ENCODE measurements around the gene ANKRD11. TPM values are rescaled to one million over a fixed set of nuclear protein-coding genes. Genes with fewer than 3 reads are reported as not detected.
A peak's percentile ranks its signal among the peaks of the same experiment; 100 is the strongest.

The ANKRD11 gene
- total RNA-seq, 1 donor: 97.4 TPM

- H2AFZ ChIP-seq (ENCODE audit: low read length): no peak overlapping the region
- H3K27ac ChIP-seq (ENCODE audit: low read depth, low read length): peak overlapping the region; percentile 15
- H3K4me2 ChIP-seq (ENCODE audit: insufficient read depth, low read length): no peak overlapping the region
- H4K20me1 ChIP-seq (ENCODE audit: insufficient read depth, low read length): peaks cover 85% of the 10 kb centered on the region
- H3K27me3 ChIP-seq (ENCODE audit: insufficient read depth, low read length): no peaks in the 10 kb centered on the region
- peaks cover 33% of the 10 kb centered on the region for H3K4me1 ChIP-seq (ENCODE audit: insufficient read depth, low read length)
- peak; percentile 68 for DNase-seq (ENCODE audit: insufficient read length, low spot score, missing footprints)
- H3K9me3 ChIP-seq (ENCODE audit: low read depth, low read length): no peaks in the 10 kb centered on the region
- H3K4me3 ChIP-seq (ENCODE audit: insufficient read depth, low read length): no peak overlapping the region
- peaks cover 7% of the 10 kb centered on the region for H3K36me3 ChIP-seq (ENCODE audit: insufficient read depth, low read length)
- no peak for TF ChIP-seq CTCF (IDR thresholded peaks at IDR 0.05; ENCODE audit: extremely low read depth, low read depth, low read length)
- peaks cover 99% of the 10 kb centered on the region for H3K79me2 ChIP-seq (ENCODE audit: insufficient read depth, low read length)
Observed at GRCh38 chr16:89368604-89369249, 121.6 kb downstream of the ANKRD11 start.

- no peak overlapping the region for H3K4me2 ChIP-seq (ENCODE audit: insufficient read depth, low read length)
- no peak overlapping the region for H3K27ac ChIP-seq (ENCODE audit: low read depth, low read length)
- no peaks in the 10 kb centered on the region for H3K27me3 ChIP-seq (ENCODE audit: insufficient read depth, low read length)
- H3K36me3 ChIP-seq (ENCODE audit: insufficient read depth, low read length): peaks cover 7% of the 10 kb centered on the region
- no peak overlapping the region for H3K4me3 ChIP-seq (ENCODE audit: insufficient read depth, low read length)
- no peak for TF ChIP-seq CTCF (IDR thresholded peaks at IDR 0.05; ENCODE audit: extremely low read depth, low read depth, low read length)
- no peaks in the 10 kb centered on the region for H3K9me3 ChIP-seq (ENCODE audit: low read depth, low read length)
- H3K4me1 ChIP-seq (ENCODE audit: insufficient read depth, low read length): peaks cover 27% of the 10 kb centered on the region
- no peak overlapping the region for H2AFZ ChIP-seq (ENCODE audit: low read length)
- H4K20me1 ChIP-seq (ENCODE audit: insufficient read depth, low read length): peaks cover 81% of the 10 kb centered on the region
- H3K79me2 ChIP-seq (ENCODE audit: insufficient read depth, low read length): peaks cover 95% of the 10 kb centered on the region
- peak; percentile 34 for DNase-seq (ENCODE audit: insufficient read length, low spot score, missing footprints)
Observed at GRCh38 chr16:89367538-89367915, 122.8 kb downstream of the ANKRD11 start.

- Histone ChIP-seq H3K27me3 (ENCODE audit: insufficient read depth, low read length) (no peaks in the 10 kb centered on the region), H3K36me3 (ENCODE audit: insufficient read depth, low read length) (peaks cover 2% of the 10 kb centered on the region), H3K9me3 (ENCODE audit: low read depth, low read length) (no peaks in the 10 kb centered on the region), H3K27ac (ENCODE audit: low read depth, low read length) (peak overlapping the region; percentile 92), H2AFZ (ENCODE audit: low read length) (no peak overlapping the region), H3K4me2 (ENCODE audit: insufficient read depth, low read length) (no peak overlapping the region), H3K4me1 (ENCODE audit: insufficient read depth, low read length) (peaks cover 27% of the 10 kb centered on the region), H3K4me3 (ENCODE audit: insufficient read depth, low read length) (no peak overlapping the region), H4K20me1 (ENCODE audit: insufficient read depth, low read length) (peaks cover 81% of the 10 kb centered on the region), H3K79me2 (ENCODE audit: insufficient read depth, low read length) (peaks cover 96% of the 10 kb centered on the region)
- no peak for TF ChIP-seq CTCF (IDR thresholded peaks at IDR 0.05; ENCODE audit: extremely low read depth, low read depth, low read length)
- peak; percentile 69 for DNase-seq (ENCODE audit: insufficient read length, low spot score, missing footprints)
Observed at GRCh38 chr16:89366561-89367537, 123.5 kb downstream of the ANKRD11 start.

GRCh38 chr16:89365996-89366395 is 124.4 kb downstream of the ANKRD11 start:
- Histone ChIP-seq H3K79me2 (ENCODE audit: insufficient read depth, low read length) (peaks cover 96% of the 10 kb centered on the region), H3K27ac (ENCODE audit: low read depth, low read length) (peak overlapping the region; percentile 92), H3K4me2 (ENCODE audit: insufficient read depth, low read length) (no peak overlapping the region), H3K4me3 (ENCODE audit: insufficient read depth, low read length) (no peak overlapping the region), H3K4me1 (ENCODE audit: insufficient read depth, low read length) (peaks cover 27% of the 10 kb centered on the region), H2AFZ (ENCODE audit: low read length) (no peak overlapping the region), H3K9me3 (ENCODE audit: low read depth, low read length) (no peaks in the 10 kb centered on the region), H3K36me3 (ENCODE audit: insufficient read depth, low read length) (no peaks in the 10 kb centered on the region), H3K27me3 (ENCODE audit: insufficient read depth, low read length) (no peaks in the 10 kb centered on the region), H4K20me1 (ENCODE audit: insufficient read depth, low read length) (peaks cover 81% of the 10 kb centered on the region)
- no peak for DNase-seq (ENCODE audit: insufficient read length, low spot score, missing footprints)
- no peak for TF ChIP-seq CTCF (IDR thresholded peaks at IDR 0.05; ENCODE audit: extremely low read depth, low read depth, low read length)
